ENCODE results near the gene USP30. TPM values are rescaled to one million over a fixed set of nuclear protein-coding genes. Genes with fewer than 3 reads are reported as not detected.
A peak's percentile ranks its signal among the peaks of the same experiment; 100 is the strongest.

USP30 gene
- total and polyA plus RNA-seq, 9 of the 15 experiments (the other 6 are each of a cell fraction or from before 2014, with no cell fraction given), result 1.4 to 15.2 (median 7.0) TPM

DNA sequence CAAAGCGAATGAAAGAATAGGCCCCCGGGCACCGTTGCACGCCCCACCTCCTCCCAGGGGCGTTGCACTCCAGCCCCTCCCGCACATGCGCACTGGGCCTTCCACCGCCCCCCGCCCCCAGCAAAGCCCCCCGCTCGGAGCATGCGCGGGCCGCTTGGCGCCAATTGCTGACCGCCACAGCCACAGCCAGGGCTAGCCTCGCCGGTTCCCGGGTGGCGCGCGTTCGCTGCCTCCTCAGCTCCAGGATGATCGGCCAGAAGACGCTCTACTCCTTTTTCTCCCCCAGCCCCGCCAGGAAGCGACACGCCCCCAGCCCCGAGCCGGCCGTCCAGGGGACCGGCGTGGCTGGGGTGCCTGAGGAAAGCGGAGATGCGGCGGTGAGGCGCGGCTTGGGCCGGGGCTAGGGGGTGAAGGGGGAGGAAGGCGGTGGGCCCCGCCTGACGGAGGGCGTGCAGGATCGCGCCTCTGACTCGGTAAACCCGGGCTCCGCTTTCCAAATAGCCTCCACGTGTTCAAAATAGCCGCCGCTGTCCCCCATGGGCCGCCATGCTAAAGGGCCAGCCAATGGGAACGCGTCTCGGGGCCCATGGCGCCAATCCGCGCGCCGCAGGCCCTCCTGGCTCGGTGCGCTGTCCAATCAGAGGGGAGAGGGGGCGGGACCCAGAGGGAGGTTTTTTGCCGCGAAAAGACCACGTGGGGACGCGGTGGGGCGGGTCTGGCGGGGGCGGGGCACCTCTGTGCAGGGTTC lies 45.2 kb downstream of the USP30 start, which contains the start of gene UNG (continued):
- no peak for TF ChIP-seq HCFC1 (IDR thresholded peaks at IDR 0.05; ENCODE audit: low read depth, low read length)
- peak; percentile 85; the same call in 1 of the 2 replicates for TF ChIP-seq ZBTB7A (IDR thresholded peaks at IDR 0.05; ENCODE audit: borderline replicate concordance, control insufficient read depth, low read depth, low read length)
- TF ChIP-seq, protein P1, sequence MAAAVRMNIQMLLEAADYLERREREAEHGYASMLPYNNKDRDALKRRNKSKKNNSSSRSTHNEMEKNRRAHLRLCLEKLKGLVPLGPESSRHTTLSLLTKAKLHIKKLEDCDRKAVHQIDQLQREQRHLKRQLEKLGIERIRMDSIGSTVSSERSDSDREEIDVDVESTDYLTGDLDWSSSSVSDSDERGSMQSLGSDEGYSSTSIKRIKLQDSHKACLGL (CRISPR knock-in tag; IDR thresholded peaks at IDR 0.05; ENCODE audit: borderline replicate concordance, poor library complexity, severe bottlenecking), result peak; percentile 75
- TF ChIP-seq POLR2AphosphoS2 (IDR thresholded peaks at IDR 0.05; ENCODE audit: low read length), result no peak
- TF ChIP-seq TBL1XR1 (IDR thresholded peaks at IDR 0.05; ENCODE audit: low read length in 2 of 2), result no peak
- TF ChIP-seq KDM5B (IDR thresholded peaks at IDR 0.05; ENCODE audit: insufficient replicate concordance, low read depth, low read length), result peak; percentile 52
- TF ChIP-seq CREM (IDR thresholded peaks at IDR 0.05; ENCODE audit: low read depth), result 0 out of 2 replicates have a peak, but pooled peaks have one; percentile 18

DNA sequence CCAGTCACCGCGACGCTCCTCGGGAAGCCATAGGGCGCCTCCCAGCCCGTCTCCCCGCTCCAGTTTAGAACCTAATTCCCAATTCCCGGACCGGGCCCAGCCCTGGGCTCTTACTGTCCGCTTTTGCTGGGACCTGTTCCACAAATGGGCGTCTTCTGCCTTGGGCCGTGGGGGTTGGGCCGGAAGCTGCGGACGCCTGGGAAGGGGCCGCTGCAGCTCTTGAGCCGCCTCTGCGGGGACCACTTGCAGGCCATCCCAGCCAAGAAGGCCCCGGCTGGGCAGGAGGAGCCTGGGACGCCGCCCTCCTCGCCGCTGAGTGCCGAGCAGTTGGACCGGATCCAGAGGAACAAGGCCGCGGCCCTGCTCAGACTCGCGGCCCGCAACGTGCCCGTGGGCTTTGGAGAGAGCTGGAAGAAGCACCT lies 45.8 kb downstream of the USP30 start:
- peaks cover 45% of the 10 kb centered on the region; the same call in 2 of the 3 replicates for H3K36me3 ChIP-seq (ENCODE audit: control insufficient read depth, insufficient read depth, low read length)
- peak overlapping the region; percentile 76 for H2AFZ ChIP-seq (ENCODE audit: low read depth, low read length)
- FAIRE-seq, result no peak
- in situ Hi-C loops (cut with MboI) (loop anchor here (10.0 kb wide), 1 partner anchor 433 kb away; no protein-coding TSS in a partner anchor), intact Hi-C loops (cut with micrococcal nuclease) (loop anchor here (10.0 kb wide), 3 partner anchors 83 to 433 kb away; no protein-coding TSS in a partner anchor)
- H3K4me1 ChIP-seq (replicated peaks in 1 of 2; ENCODE audit: control insufficient read depth in 2 of 2, insufficient read depth in 2 of 2, low read length in 2 of 2), result peaks cover 5 to 25% of the 10 kb centered on the region in 2 experiments; a peak in 3 of 5 replicates
- peak overlapping the region; percentile 81 for H3K4me3 ChIP-seq
- peak overlapping the region; percentile 36 to 89 for H3K9ac ChIP-seq (ENCODE audit: insufficient read depth in 1 of 2, low read depth in 2 of 2, low read length in 2 of 2)
- no peaks in the 10 kb centered on the region for H3K9me3 ChIP-seq (replicated peaks; ENCODE audit: control insufficient read depth, insufficient read depth, low read depth, low read length)
- peak overlapping the region; percentile 39; the same call in 2 of the 3 replicates for H3K27ac ChIP-seq (ENCODE audit: extremely low read depth, low read depth, low read length)
- no peaks in the 10 kb centered on the region for H4K20me1 ChIP-seq (replicated peaks; ENCODE audit: control insufficient read depth, insufficient read depth, low read length)
- H3K9me1 ChIP-seq (ENCODE audit: control insufficient read depth, insufficient read depth, low read length), result no peaks in the 10 kb centered on the region
- ATAC-seq, result peak; percentile 30
- peak overlapping the region; percentile 71 for H3K4me2 ChIP-seq (ENCODE audit: insufficient read depth, low read length)
- ChIA-PET POLR2A (interaction anchor here (0.6 to 3.0 kb wide), 3 partner anchors 10 to 220 kb away, joined by 3 to 9 read pairs (median 3); no protein-coding TSS in a partner anchor), CTCF (ENCODE audit: low intra/inter-chr PET ratio) (no interaction called here)
- BruUV-seq (replicated peaks), result TSS peak; percentile 43
- H3K79me2 ChIP-seq (ENCODE audit: control insufficient read depth, insufficient read depth, low read length), result peaks cover 12% of the 10 kb centered on the region
- H3K27me3 ChIP-seq (ENCODE audit: control insufficient read depth in 2 of 2, insufficient read depth in 2 of 2, low read length in 2 of 2), result no peaks in the 10 kb centered on the region
- WGBS (ENCODE audit: insufficient coverage, low coverage, missing lambda C conversion rate), result under 1% methylated on average over 24 of the region's 32 CpGs
- no peak for DNase-seq (ENCODE audit: extremely low read depth in 1 of 4, low spot score in 3 of 4)
- TF ChIP-seq POLR2AphosphoS5 (IDR thresholded peaks at IDR 0.05; ENCODE audit: control insufficient read depth, insufficient read depth, low read depth, low read length) (no peak), TRIM28 (IDR thresholded peaks at IDR 0.05) (no peak), ZNF140 (CRISPR knock-in tag; IDR thresholded peaks at IDR 0.05) (no peak), MTA3 (IDR thresholded peaks at IDR 0.05; ENCODE audit: borderline replicate concordance) (no peak), HIVEP1 (CRISPR knock-in tag; IDR thresholded peaks at IDR 0.05) (no peak), ZFX (CRISPR knock-in tag; IDR thresholded peaks at IDR 0.05) (peak; percentile 53; the same call in 1 of the 2 replicates)
- TF ChIP-seq, protein P2, sequence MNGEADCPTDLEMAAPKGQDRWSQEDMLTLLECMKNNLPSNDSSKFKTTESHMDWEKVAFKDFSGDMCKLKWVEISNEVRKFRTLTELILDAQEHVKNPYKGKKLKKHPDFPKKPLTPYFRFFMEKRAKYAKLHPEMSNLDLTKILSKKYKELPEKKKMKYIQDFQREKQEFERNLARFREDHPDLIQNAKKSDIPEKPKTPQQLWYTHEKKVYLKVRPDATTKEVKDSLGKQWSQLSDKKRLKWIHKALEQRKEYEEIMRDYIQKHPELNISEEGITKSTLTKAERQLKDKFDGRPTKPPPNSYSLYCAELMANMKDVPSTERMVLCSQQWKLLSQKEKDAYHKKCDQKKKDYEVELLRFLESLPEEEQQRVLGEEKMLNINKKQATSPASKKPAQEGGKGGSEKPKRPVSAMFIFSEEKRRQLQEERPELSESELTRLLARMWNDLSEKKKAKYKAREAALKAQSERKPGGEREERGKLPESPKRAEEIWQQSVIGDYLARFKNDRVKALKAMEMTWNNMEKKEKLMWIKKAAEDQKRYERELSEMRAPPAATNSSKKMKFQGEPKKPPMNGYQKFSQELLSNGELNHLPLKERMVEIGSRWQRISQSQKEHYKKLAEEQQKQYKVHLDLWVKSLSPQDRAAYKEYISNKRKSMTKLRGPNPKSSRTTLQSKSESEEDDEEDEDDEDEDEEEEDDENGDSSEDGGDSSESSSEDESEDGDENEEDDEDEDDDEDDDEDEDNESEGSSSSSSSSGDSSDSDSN (IDR thresholded peaks at IDR 0.05; ENCODE audit: borderline replicate concordance in 1 of 2, low read depth in 2 of 2, low read length in 2 of 2), result peak in 1 of 2 experiments; percentile 43; a peak in 1 of 4 replicates

Measured in K562 (cell line).